NCI-H1436 (cell line): Measurements from ENCODE around the gene MARS1.

Experiments
- DNase-seq: peaks from one replicate; lab custom pipeline; 2025; lab: John Stamatoyannopoulos, UW

The MARS1 gene

GRCh38 chr12:57473392-57473791 is 14.5 kb upstream of the MARS1 start:
- no peak for DNase-seq

GRCh38 chr12:57473886-57474285 is 14.0 kb upstream of the MARS1 start:
- no peak for DNase-seq

DNA sequence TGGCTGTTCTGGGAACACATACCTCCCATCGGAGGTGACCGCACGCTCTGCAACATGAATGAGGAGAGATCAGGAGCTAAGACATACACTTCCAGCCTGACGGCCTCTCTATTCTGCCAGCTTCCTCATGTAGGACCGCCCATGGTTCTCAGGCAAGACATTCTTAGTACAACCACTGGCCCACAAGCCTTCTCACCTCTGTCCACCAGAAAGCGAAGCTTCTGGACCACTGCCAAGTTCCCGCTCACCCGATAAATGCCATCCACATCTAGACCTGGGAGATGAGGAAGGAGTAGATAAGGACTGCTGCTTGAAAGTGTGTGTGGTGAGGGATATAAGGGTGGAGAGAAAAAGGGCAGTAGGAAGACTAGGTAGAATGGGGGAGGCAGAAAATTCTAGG is 13.4 kb upstream of the MARS1 start:
- no peak for DNase-seq

DNA sequence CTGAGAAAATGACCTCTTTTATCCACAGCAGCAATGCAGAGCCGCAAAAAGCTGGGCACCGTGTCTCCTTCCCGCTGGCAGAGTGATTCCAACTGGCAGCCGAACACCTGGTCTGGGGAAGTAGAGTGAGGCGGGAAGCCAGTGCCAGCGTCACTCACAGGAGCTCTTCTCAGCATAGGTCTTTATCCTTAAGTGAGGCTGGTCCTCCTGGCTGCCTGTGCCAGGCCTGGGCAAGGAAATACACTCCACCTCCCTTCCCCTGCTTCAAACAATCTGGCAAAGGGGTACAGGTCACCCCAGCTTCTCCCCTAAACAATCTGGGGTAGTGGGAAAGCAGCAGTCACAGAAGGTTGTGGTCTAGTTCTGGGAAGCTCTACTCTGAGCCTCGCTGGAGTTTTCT is 13.0 kb upstream of the MARS1 start:
- DNase-seq = no peak

DNA sequence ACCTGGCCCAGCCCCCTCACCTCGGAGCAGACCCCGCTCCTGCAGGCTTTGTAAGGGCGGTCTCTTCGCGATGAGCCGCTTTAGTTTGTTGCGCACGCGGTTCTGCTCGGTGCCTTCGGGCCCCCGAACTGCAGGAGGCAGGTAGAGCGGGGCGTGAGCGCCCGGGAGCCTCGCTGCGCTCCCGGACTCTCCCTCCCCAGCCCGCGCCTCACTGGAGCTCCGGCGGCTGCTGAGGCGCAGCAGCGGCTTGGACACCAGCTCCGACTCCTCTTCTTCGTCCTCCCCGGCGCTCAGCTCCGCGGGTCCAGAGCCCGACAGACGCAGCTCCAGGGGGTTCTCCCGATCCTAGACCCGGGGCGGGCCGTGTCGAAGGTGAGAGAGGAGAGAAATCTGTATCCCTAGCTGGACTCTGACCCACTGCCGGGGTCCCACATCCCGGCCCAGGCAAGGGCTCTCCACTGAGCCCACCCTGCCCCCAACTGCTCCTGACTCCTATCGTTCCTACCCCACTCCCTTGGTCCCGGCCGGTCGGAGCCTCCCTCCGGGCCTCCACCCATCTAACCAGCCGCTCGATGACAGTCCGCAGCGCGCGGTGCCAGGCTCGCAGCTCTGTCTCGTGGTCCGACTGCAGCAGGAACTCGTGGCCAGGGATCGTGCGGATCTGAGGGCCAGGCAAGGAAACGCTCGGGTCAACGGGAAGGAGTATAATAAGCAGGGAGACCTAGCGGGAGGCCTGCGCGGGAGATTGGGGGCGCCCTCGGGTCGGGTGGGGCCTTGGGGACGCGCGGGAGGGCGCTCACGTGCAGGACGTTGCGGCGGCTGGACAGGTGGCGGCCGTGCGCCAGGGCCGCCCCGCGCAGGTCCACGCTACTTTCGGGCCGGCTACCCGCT is 12.4 kb upstream of the MARS1 start:
- no peak for DNase-seq

DNA sequence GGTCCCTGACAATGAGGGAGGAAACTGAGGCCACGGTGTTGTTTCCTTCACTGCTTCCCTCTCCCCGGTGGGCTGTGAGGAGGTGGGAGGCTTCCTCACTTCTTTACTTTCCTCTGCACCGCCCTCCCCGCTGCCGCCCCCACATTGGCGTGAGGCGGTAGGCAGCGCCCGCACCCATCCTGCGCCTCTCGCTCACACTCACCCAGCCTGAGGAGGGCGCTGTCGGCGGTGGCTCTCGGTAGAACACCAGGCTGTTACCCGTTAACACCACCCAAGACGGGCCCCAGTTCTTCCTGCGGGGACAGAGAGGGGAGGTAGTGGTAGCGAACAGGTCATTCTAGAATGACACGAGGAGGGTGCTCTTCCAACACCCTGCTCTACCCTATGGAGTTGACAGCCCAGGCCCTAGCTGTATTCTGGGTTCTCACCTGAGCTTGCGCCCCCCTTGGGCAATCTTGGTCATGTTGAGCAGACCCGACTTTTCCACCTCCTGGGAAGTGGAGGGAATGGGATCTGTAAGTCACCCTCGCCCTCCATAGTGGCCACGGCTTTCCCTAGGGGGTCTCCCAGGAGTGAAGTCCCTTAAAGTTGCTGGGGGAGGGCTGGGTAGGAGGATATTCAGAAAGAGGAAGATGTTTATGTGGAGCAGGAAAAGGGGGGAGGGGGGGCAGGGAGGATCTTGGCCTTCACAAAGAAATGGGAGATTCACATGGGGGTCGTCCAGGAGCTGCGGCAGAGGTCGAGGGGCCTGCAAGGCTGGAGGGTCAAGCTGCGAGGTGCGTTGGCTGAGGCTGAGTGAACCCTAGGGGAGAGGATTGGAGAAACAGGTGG is 11.5 kb upstream of the MARS1 start:
- no peak for DNase-seq

DNA sequence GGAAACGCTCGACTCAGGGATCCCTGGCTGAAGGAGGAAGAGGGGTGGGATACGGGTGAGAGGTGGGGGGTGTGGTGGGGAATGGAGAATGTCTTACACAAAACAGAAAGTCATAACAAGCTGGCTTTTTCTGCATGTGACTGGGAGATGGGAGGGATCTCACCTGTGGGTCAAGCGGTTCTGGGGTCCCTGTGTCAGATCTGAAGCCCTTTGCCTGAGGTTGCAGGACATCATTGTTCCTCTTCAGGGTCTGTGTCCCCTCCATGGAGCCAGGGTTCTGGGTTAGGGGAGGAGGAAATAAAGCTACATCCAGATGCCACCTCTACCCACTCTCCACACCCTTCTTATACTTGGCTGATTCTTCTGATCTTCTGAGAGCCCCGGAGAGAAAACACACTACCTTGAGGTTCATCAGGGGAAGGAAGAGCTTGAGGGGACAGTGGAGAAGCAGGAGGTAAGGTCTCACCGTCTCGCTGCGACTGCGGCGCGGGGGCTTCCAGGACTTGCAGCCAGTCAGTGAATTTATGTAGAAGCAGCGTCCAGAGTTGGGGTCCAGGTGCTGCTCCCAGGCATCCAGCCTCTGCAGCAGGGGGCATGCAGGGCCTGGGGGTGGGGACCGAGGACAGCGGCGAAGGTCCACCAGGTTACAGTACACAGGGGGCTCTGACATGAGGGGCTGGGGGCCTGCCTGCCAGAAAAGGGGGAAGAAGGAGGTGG is 10.7 kb upstream of the MARS1 start:
- no peak for DNase-seq

GRCh38 chr12:57477710-57478681 is 9.9 kb upstream of the MARS1 start:
- no peak for DNase-seq

DNA sequence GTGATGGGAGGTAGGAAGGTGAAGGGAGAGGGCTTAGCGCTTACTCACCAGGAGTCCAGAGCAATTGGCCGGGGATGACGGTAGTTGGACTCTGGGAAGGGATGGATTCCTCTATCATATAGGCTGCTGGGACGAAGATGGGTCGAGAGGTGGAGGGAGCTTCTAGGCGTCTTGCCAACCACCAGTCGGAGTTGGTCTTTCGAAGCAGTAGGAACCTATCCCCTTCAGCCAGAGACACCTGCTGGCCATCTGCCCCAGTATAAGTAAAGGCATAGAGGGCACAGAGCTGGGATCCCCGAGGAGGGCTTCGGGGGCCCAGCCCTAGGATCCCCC is 8.9 kb upstream of the MARS1 start:
- DNase-seq = no peak

GRCh38 chr12:57479376-57480115 is 8.3 kb upstream of the MARS1 start, which contains the start of gene ARHGAP9:
TSS of gene ARHGAP9 (minus strand) at chr12:57479866. CDS start at chr12:57479406, 460 bp downstream.
- DNase-seq = no peak

DNA sequence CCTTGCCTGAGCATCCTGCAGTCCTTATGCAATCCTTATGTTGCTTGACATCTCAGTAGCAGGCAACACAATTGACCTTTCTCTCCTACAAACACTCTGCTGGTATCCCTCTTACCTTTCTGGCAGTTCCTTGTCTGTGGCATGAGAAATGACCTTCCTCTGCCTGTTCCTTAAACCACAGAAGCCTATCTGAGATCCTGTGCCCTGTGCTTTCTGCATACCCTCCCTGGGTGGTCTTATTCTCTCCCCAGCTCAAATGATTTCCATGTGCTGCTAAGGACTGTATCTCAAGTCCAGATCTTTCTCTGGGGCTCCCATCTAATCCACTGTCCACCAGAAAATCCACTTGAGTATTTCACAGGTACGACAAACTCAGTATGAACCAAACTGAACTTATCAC is 6.2 kb upstream of the MARS1 start:
- DNase-seq = no peak

GRCh38 chr12:57483466-57483865 is 4.4 kb upstream of the MARS1 start:
- no peak for DNase-seq

DNA sequence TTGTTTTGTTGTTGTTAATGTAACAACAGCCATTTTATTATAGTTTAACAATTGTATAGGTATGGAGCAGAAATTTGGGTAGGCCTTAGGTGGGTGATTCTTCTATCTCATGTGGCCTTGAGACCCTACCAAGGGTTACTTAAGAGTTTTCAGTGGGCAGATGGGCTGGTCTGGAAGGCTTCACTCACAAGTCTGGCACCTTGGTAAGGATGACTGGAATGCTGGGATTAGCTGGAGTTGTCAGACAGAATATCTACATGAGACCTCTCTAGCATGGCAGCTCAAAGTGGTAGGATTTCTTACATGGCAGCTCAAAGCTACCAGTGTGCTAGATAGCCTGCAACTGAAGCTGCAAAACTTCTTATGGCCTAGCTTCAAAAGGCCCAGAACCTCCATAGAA is 2.2 kb upstream of the MARS1 start:
- DNase-seq = no peak

- no peak for DNase-seq
These were observed 742 bp upstream of the MARS1 start for GRCh38 chr12:57487055-57487596.

- DNase-seq = no peak
These were observed 711 bp downstream of the MARS1 start for GRCh38 chr12:57488402-57489156.

DNA sequence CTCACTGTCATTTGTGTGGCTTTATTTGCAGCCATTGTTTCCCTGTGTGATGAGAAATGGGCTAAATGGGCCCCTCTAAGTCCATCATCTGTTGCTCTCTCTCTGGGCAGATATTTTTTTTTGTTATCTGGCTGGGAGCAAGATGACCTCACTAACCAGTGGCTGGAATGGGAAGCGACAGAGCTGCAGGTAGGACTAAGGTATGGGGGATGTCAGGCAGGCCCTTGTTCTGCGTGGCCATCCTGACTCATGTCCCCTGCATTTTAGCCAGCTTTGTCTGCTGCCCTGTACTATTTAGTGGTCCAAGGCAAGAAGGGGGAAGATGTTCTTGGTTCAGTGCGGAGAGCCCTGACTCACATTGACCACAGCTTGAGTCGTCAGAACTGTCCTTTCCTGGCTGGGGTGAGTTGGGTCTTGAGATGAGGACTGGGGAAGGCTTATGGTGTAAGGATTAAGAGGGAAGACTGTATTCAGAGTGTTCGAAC is 1.3 kb downstream of the MARS1 start:
- DNase-seq = no peak

DNA sequence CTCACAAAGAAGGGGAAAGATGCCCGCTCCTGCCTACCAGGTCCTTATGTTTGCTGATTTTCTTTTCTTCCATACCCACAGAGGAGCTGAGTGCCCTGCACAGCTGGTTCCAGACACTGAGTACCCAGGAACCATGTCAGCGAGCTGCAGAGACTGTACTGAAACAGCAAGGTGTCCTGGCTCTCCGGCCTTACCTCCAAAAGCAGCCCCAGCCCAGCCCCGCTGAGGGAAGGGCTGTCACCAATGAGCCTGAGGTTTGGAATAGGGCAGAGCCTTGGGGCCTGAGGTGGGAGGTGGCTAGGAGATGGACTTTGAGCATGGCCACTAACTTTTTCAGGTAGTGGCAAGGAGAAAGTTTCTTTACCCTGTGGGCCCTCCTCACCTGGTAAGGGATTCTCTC is 2.3 kb downstream of the MARS1 start:
- DNase-seq = no peak

- no peak for DNase-seq
These were observed 3.8 kb downstream of the MARS1 start for GRCh38 chr12:57491393-57492280.
